Neural cell (in vitro differentiated cells): ENCODE results near the gene MSI2. TPM values are rescaled to one million over a fixed set of nuclear protein-coding genes. Genes with fewer than 3 reads are reported as not detected.

ENCODE experiments used
- H2AFZ ChIP-seq: fragments of 200-600, 300-800 bp; sonication (generic), shearing (Covaris generic); 2 replicates; pipeline ENCODE4 v1.6.0; 2014; ENCODE audit warnings: low read depth, mild to moderate bottlenecking, antibody characterized with exemption, low read length, moderate library complexity
- H3F3A ChIP-seq: fragments of 200-600 bp; shearing (Covaris generic); 2 replicates; pipeline ENCODE4 v1.6.1; 2016; ENCODE audit warnings: mild to moderate bottlenecking, moderate library complexity, mixed read lengths, antibody characterized with exemption, low read length; ENCODE audit not compliant: insufficient read depth, poor library complexity, severe bottlenecking
- H3K27ac ChIP-seq: fragments of 200-600, 300-800 bp; sonication (generic), shearing (Covaris generic); 2 replicates; pipeline ENCODE4 v1.5.1; 2014; ENCODE audit warnings: mild to moderate bottlenecking, low read length, moderate library complexity
- H3K27me3 ChIP-seq: fragments of 300-800, 200-600 bp; sonication (generic), shearing (Covaris generic); 2 replicates; pipeline ENCODE4 v1.6.0; 2014; ENCODE audit warnings: mild to moderate bottlenecking, low read depth, low read length, moderate library complexity; ENCODE audit not compliant: insufficient read depth
- H3K36me3 ChIP-seq: fragments of 300-800, 200-600 bp; sonication (generic), shearing (Covaris generic); 2 replicates; pipeline ENCODE4 v1.5.1; 2014; ENCODE audit warnings: mild to moderate bottlenecking, antibody characterized with exemption, low read length, moderate library complexity; ENCODE audit not compliant: insufficient read depth
- H3K4me2 ChIP-seq: fragments of 300-800, 200-600 bp; sonication (generic), shearing (Covaris generic); 2 replicates; pipeline ENCODE4 v1.6.0; 2014; ENCODE audit warnings: mild to moderate bottlenecking, low read length
- H3K4me3 ChIP-seq: fragments of 300-800, 200-600 bp; sonication (generic), shearing (Covaris generic); 2 replicates; pipeline ENCODE4 v1.5.1; 2014; ENCODE audit warnings: mild to moderate bottlenecking, low read length, moderate library complexity
- H3K79me2 ChIP-seq: fragments of 200-600 bp; shearing (Covaris generic); replicated peaks from 2 replicates; pipeline ENCODE4 v1.6.0; 2014; ENCODE audit warnings: mild to moderate bottlenecking, low read length, moderate library complexity; ENCODE audit not compliant: insufficient read depth
- H3K9ac ChIP-seq: fragments of 300-800, 200-600 bp; sonication (generic), shearing (Covaris generic); 2 replicates; pipeline ENCODE4 v1.6.1; 2016; ENCODE audit warnings: mild to moderate bottlenecking, low read length, mixed read lengths
- H3K9me2 ChIP-seq: fragments of 200-600 bp; shearing (Covaris generic); 2 replicates; pipeline ENCODE4 v1.6.1; 2016; ENCODE audit warnings: mild to moderate bottlenecking, low read length, mixed read lengths; ENCODE audit not compliant: insufficient read depth
- H3K9me3 ChIP-seq: fragments of 200-600, 300-800 bp; sonication (generic), shearing (Covaris generic); 2 replicates; pipeline ENCODE4 v1.6.1; 2016; ENCODE audit warnings: mild to moderate bottlenecking, mixed run types, low read length, moderate library complexity, mixed read lengths
- H4K20me1 ChIP-seq: fragments of 200-600 bp; shearing (Covaris generic); 2 replicates; pipeline ENCODE4 v1.6.1; 2016; ENCODE audit warnings: mild to moderate bottlenecking, mixed run types; ENCODE audit not compliant: insufficient read depth
- CTCF ChIP-seq: fragments of 450-650 bp; IDR thresholded peaks from 2 replicates; pipeline ENCODE4 v1.5.1; 2014; ENCODE audit warnings: antibody characterized with exemption, mild to moderate bottlenecking, moderate library complexity; ENCODE audit not compliant: poor library complexity, severe bottlenecking
- EP300 ChIP-seq: fragments of 450-650 bp; conservative IDR thresholded peaks from 2 replicates; pipeline ENCODE4 v1.6.1; 2014; ENCODE audit warnings: antibody characterized with exemption, mild to moderate bottlenecking, moderate library complexity; ENCODE audit not compliant: poor library complexity, severe bottlenecking
- EZH2 ChIP-seq: fragments of 200-600, 300-800 bp; shearing (Covaris generic), sonication (generic); IDR thresholded peaks from 2 replicates; pipeline ENCODE4 v1.6.1; 2014; ENCODE audit warnings: antibody characterized with exemption, low read length, borderline replicate concordance, mild to moderate bottlenecking; ENCODE audit not compliant: insufficient read depth, poor library complexity, severe bottlenecking
- MXI1 ChIP-seq: fragments of 450-650 bp; conservative IDR thresholded peaks from 2 replicates; pipeline ENCODE4 v1.6.1; 2014; ENCODE audit warnings: antibody characterized with exemption, mild to moderate bottlenecking; ENCODE audit not compliant: poor library complexity, severe bottlenecking
- POLR2AphosphoS5 ChIP-seq: IDR thresholded peaks from 2 replicates; pipeline ENCODE4 v1.6.1; 2012
- RAD21 ChIP-seq: fragments of 450-650 bp; conservative IDR thresholded peaks from 2 replicates; pipeline ENCODE4 v1.6.1; 2014; ENCODE audit warnings: antibody characterized with exemption, mild to moderate bottlenecking, moderate library complexity
- REST ChIP-seq: IDR thresholded peaks from 2 replicates; pipeline ENCODE4 v1.6.1; 2012; ENCODE audit warnings: borderline replicate concordance
- SMC3 ChIP-seq: fragments of 450-650 bp; conservative IDR thresholded peaks from 2 replicates; pipeline ENCODE4 v1.6.1; 2014; ENCODE audit warnings: antibody characterized with exemption, mild to moderate bottlenecking, moderate library complexity; ENCODE audit not compliant: poor library complexity
- TAF1 ChIP-seq: IDR thresholded peaks from 2 replicates; pipeline ENCODE4 v1.6.1; 2012; ENCODE audit warnings: low read depth
- polyA plus RNA-seq: library from polyadenylated mRNA; depleted of rRNA; stranded (reverse); fragments of >200 nt; gene quantifications from 2 replicates; pipeline ENCODE4 v1.2.3, GENCODE V29; 2014
- small RNA-seq, 3 experiments: library from RNA; depleted of rRNA; stranded (forward); fragments of <200 nt; gene quantifications; one replicate each; pipeline ENCODE3, GENCODE V24; 2012

MSI2 gene
- polyA plus RNA-seq, 1 donor from 2014 or later = 61.4 TPM

GRCh38 chr17:57733085-57733484, 476.8 kb downstream of the MSI2 start:
- no peaks in the 10 kb centered on the region for H3K79me2 ChIP-seq
- no peak for TF ChIP-seq SMC3
- TF ChIP-seq EP300 = no peak
- TF ChIP-seq RAD21 = no peak
- no peak for TF ChIP-seq POLR2AphosphoS5
- no peak for TF ChIP-seq REST
- TF ChIP-seq CTCF = no peak
- no peak for TF ChIP-seq EZH2
- TF ChIP-seq TAF1 = no peak
- no peak for TF ChIP-seq MXI1
- H3K9me3 ChIP-seq = no peaks in the 10 kb centered on the region
- H3K4me3 ChIP-seq = no peak overlapping the region
- no peak overlapping the region for H3K27ac ChIP-seq
- no peaks in the 10 kb centered on the region for H3K27me3 ChIP-seq
- H3K9ac ChIP-seq = no peak overlapping the region
- H3F3A ChIP-seq = no peaks in the 10 kb centered on the region
- no peaks in the 10 kb centered on the region for H3K36me3 ChIP-seq
- H3K4me2 ChIP-seq = no peak overlapping the region
- no peaks in the 10 kb centered on the region for H3K9me2 ChIP-seq
- H4K20me1 ChIP-seq = no peaks in the 10 kb centered on the region
- H2AFZ ChIP-seq = no peak overlapping the region

Small RNAs within 50 kb of the gene (small RNA-seq; reads per million reads assigned to genes)
- 0 reads per million in 3 experiments for gene RN7SL449P
- 0 reads per million in 3 experiments for gene RNU7-134P

Other genes starting within 250 kb of the MSI2 start
- gene AKAP1, start 171.3 kb upstream of the MSI2 start, polyA plus RNA-seq = 26.8 and 38.7 TPM in 2 replicates